MM.1S (cell line): ENCODE measurements around the gene BANF1.

Source experiments
- DNase-seq: peaks from one replicate; pipeline ENCODE4 v3.0.0-alpha.2; 2015
- H2AFZ ChIP-seq: fragments of 300-600 bp; sonication (generic); 2 replicates; pipeline ENCODE4 v1.6.0; 2016; ENCODE audit warnings: antibody characterized with exemption, low read length
- H3F3A ChIP-seq: fragments of 300-600 bp; sonication (generic); 2 replicates; pipeline ENCODE4 v1.6.1; 2016; ENCODE audit warnings: mild to moderate bottlenecking, antibody characterized with exemption, low read length, moderate library complexity, mixed read lengths; ENCODE audit not compliant: insufficient read depth
- H3K27ac ChIP-seq: fragments of 300-600 bp; sonication (generic); 2 replicates; pipeline ENCODE4 v1.5.1; 2016; ENCODE audit warnings: mild to moderate bottlenecking, low read length
- H3K27me3 ChIP-seq: fragments of 300-600 bp; sonication (generic); replicated peaks from 2 replicates; pipeline ENCODE4 v1.6.0; 2016; ENCODE audit warnings: low read length; ENCODE audit not compliant: insufficient read depth
- H3K36me3 ChIP-seq: fragments of 300-600 bp; sonication (generic); replicated peaks from 2 replicates; pipeline ENCODE4 v1.6.1; 2016; ENCODE audit warnings: mild to moderate bottlenecking, low read length, mixed read lengths; ENCODE audit not compliant: insufficient read depth
- H3K4me1 ChIP-seq: fragments of 300-600 bp; sonication (generic); 2 replicates; pipeline ENCODE4 v1.6.1; 2016; ENCODE audit warnings: low read length, mixed read lengths
- H3K4me2 ChIP-seq: fragments of 300-600 bp; sonication (generic); 2 replicates; pipeline ENCODE4 v1.6.0; 2016; ENCODE audit warnings: low read depth, low read length
- H3K4me3 ChIP-seq: fragments of 300-600 bp; sonication (generic); 2 replicates; pipeline ENCODE4 v1.5.1; 2016; ENCODE audit warnings: low read length, mixed read lengths
- H3K79me2 ChIP-seq: fragments of 300-600 bp; sonication (generic); 2 replicates; pipeline ENCODE4 v1.6.1; 2016; ENCODE audit warnings: mixed run types, low read length, mixed read lengths
- H3K9ac ChIP-seq: fragments of 300-600 bp; sonication (generic); 2 replicates; pipeline ENCODE4 v1.6.1; 2016; ENCODE audit warnings: low read length, mixed read lengths
- H3K9me2 ChIP-seq: fragments of 300-600 bp; sonication (generic); replicated peaks from 2 replicates; pipeline ENCODE4 v1.6.1; 2016; ENCODE audit warnings: mild to moderate bottlenecking, low read length, mixed read lengths; ENCODE audit not compliant: insufficient read depth
- H3K9me3 ChIP-seq: fragments of 300-600 bp; sonication (generic); replicated peaks from 2 replicates; pipeline ENCODE4 v1.6.1; 2016; ENCODE audit warnings: mild to moderate bottlenecking, low read length, mixed read lengths; ENCODE audit not compliant: insufficient read depth
- H4K20me1 ChIP-seq: fragments of 300-600 bp; sonication (generic); 2 replicates; pipeline ENCODE4 v1.6.1; 2016; ENCODE audit warnings: mild to moderate bottlenecking, low read length, moderate library complexity, mixed read lengths; ENCODE audit not compliant: insufficient read depth
- EZH2 ChIP-seq: fragments of 300-600 bp; sonication (generic); optimal IDR thresholded peaks from 2 replicates; pipeline ENCODE3; 2017; ENCODE audit warnings: low read depth, mild to moderate bottlenecking, antibody characterized with exemption, low read length, mixed read lengths
- EZH2phosphoT487 ChIP-seq: fragments of 300-600 bp; sonication (generic); IDR thresholded peaks from 2 replicates; pipeline ENCODE4 v1.6.1; 2018; ENCODE audit warnings: antibody characterized with exemption, low read length
- TF ChIP-seq, protein P1 (sequence below): fragments of 300-600 bp; sonication (generic); IDR thresholded peaks from 2 replicates; pipeline ENCODE4 v1.5.1; 2016; ENCODE audit warnings: antibody characterized with exemption, low read length, mixed read lengths

BANF1 gene, protein sequence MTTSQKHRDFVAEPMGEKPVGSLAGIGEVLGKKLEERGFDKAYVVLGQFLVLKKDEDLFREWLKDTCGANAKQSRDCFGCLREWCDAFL

GRCh38 chr11:66001942-66002647, at the start of gene BANF1, which contains the start of gene EIF1AD:
BANF1 (plus strand) TSS chr11:66002503; CDS start chr11:66003251, 748 bp downstream.
EIF1AD (minus strand) TSS chr11:66002157; CDS start chr11:66000389, 1,768 bp downstream.
- peak within 1 kb of the TSS; percentile 93 for H3K27ac ChIP-seq
- H3K4me2 ChIP-seq, result peak within 1 kb of the TSS; percentile 80
- H2AFZ ChIP-seq, result peak within 1 kb of the TSS; percentile 88
- H3F3A ChIP-seq, result peaks cover 30% of the 10 kb centered on the region
- peaks cover 37% of the 10 kb centered on the region for H3K4me1 ChIP-seq
- H3K79me2 ChIP-seq, result peaks cover 62% of the 10 kb centered on the region
- H3K36me3 ChIP-seq, result peaks cover 6% of the 10 kb centered on the region
- DNase-seq, result peak; percentile 94
- no peaks in the 10 kb centered on the region for H3K27me3 ChIP-seq
- H4K20me1 ChIP-seq, result no peaks in the 10 kb centered on the region
- peak within 1 kb of the TSS; percentile 99 for H3K4me3 ChIP-seq
- TF ChIP-seq EZH2 (no peak), EZH2phosphoT487 (no peak)
- TF ChIP-seq, protein P1, sequence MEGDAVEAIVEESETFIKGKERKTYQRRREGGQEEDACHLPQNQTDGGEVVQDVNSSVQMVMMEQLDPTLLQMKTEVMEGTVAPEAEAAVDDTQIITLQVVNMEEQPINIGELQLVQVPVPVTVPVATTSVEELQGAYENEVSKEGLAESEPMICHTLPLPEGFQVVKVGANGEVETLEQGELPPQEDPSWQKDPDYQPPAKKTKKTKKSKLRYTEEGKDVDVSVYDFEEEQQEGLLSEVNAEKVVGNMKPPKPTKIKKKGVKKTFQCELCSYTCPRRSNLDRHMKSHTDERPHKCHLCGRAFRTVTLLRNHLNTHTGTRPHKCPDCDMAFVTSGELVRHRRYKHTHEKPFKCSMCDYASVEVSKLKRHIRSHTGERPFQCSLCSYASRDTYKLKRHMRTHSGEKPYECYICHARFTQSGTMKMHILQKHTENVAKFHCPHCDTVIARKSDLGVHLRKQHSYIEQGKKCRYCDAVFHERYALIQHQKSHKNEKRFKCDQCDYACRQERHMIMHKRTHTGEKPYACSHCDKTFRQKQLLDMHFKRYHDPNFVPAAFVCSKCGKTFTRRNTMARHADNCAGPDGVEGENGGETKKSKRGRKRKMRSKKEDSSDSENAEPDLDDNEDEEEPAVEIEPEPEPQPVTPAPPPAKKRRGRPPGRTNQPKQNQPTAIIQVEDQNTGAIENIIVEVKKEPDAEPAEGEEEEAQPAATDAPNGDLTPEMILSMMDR, result no peak
- no peaks in the 10 kb centered on the region for H3K9me3 ChIP-seq
- H3K9me2 ChIP-seq, result no peaks in the 10 kb centered on the region
- H3K9ac ChIP-seq, result peak within 1 kb of the TSS; percentile 90

DNA sequence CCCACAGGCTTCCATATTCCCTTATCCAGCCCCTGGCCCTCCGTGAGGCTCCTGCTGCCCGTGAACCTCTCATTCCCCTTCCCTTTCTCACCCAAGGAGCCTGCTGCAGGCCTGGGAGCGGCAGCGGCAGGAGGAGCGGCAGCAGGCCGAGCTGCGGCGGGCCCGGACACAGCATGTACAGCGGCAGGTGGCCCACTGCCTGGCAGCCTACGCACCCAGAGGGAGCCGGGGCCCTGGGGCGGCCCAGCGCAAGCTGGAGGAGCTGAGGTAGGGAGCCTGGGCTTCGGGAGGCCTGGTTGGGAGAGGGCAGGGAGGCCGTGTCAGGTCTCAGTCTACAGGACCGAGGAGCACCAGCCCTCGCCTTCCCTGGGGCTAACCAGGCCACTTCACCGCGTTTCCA, 48.8 kb upstream of the BANF1 start:
- no peaks in the 10 kb centered on the region for H4K20me1 ChIP-seq
- no peaks in the 10 kb centered on the region for H3K9me2 ChIP-seq
- no peak for DNase-seq
- H3K4me3 ChIP-seq, result no peak overlapping the region
- no peaks in the 10 kb centered on the region for H3K36me3 ChIP-seq
- H3K9me3 ChIP-seq, result no peaks in the 10 kb centered on the region
- H3K4me1 ChIP-seq, result peaks cover 12% of the 10 kb centered on the region; the same call in 1 of the 2 replicates
- no peak overlapping the region for H3K9ac ChIP-seq
- TF ChIP-seq EZH2 (no peak), EZH2phosphoT487 (no peak)
- TF ChIP-seq, protein P1, result no peak
- H3K27me3 ChIP-seq, result no peaks in the 10 kb centered on the region
- H3K27ac ChIP-seq, result no peak overlapping the region
- peaks cover 13% of the 10 kb centered on the region for H3F3A ChIP-seq
- no peak overlapping the region for H3K4me2 ChIP-seq
- no peaks in the 10 kb centered on the region for H3K79me2 ChIP-seq
- H2AFZ ChIP-seq, result no peak overlapping the region

DNA sequence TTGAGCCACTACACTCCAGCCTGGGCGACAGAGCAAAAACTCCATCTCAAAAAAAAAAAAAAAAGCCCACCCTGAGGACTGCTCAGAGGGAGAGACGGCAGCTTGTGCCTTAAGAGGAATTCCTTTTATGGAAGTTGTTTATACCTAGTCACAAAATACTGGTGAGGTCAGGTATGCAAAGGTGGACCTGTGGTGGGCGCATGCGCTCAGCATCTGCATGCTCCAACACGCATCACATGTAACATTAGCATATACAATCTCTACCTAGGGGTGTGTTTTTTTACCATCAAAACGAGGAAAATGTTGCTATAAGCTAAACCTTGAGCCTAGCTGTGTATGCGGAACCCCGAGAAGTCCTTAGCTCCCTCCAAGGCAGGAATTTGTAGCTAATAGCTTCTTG, 47.5 kb upstream of the BANF1 start:
- Histone ChIP-seq H3K4me3 (no peak overlapping the region), H3K9me3 (no peaks in the 10 kb centered on the region), H3K9ac (no peak overlapping the region), H3K36me3 (no peaks in the 10 kb centered on the region), H3K27ac (no peak overlapping the region), H3K4me2 (no peak overlapping the region), H3K9me2 (no peaks in the 10 kb centered on the region), H3K79me2 (no peaks in the 10 kb centered on the region), H3K27me3 (no peaks in the 10 kb centered on the region), H4K20me1 (no peaks in the 10 kb centered on the region), H3K4me1 (peaks cover 12% of the 10 kb centered on the region; the same call in 1 of the 2 replicates), H2AFZ (no peak overlapping the region), H3F3A (peaks cover 13% of the 10 kb centered on the region)
- TF ChIP-seq EZH2 (no peak), EZH2phosphoT487 (no peak)
- TF ChIP-seq, protein P1, result no peak
- DNase-seq, result no peak
